Natural killer cell (primary cell): Measurements from ENCODE around the gene ZNF709. TPM values are rescaled to one million over a fixed set of nuclear protein-coding genes. Genes with fewer than 3 reads are reported as not detected.

Experiments
- ATAC-seq, 3 donors: fragments of 150-1000 bp in 2 of 3; fragments of 200-7000 bp in 1 of 3; cut with Tn5 transposase; 1 replicate in 1 of 3; 2 replicates in 2 of 3; pipeline ENCODE4 v1.10.0; 2021; ENCODE audit warnings: mild to moderate bottlenecking in 2 of 3, moderate library complexity in 2 of 3
- DNase-seq, 2 donors: peaks; one replicate each; pipeline versions ENCODE4 v3.0.0 to v3.0.0-alpha.2; 2013 to 2021; ENCODE audit warnings: mixed read lengths in 1 of 2
- H3K27ac ChIP-seq: one replicate; pipeline ENCODE4 v1.5.1; 2013; ENCODE audit warnings: mild to moderate bottlenecking, low read length
- H3K27me3 ChIP-seq: one replicate; pipeline ENCODE4 v1.6.1; 2013; ENCODE audit warnings: low read length; ENCODE audit not compliant: control insufficient read depth, insufficient read depth
- H3K36me3 ChIP-seq: one replicate; pipeline ENCODE4 v1.6.1; 2013; ENCODE audit warnings: low read length; ENCODE audit not compliant: control insufficient read depth, insufficient read depth
- H3K4me1 ChIP-seq: one replicate; pipeline ENCODE4 v1.6.1; 2013; ENCODE audit warnings: low read length; ENCODE audit not compliant: control insufficient read depth, insufficient read depth
- H3K4me3 ChIP-seq: one replicate; pipeline ENCODE4 v1.5.1; 2013; ENCODE audit warnings: low read length
- H3K9me3 ChIP-seq: one replicate; pipeline ENCODE4 v1.6.1; 2013; ENCODE audit warnings: low read length; ENCODE audit not compliant: control insufficient read depth, insufficient read depth
- H3K27ac Mint-ChIP-seq, 2 donors: one replicate each; pipeline ENCODE4 v1.8.0; 2022; ENCODE audit warnings: mild to moderate bottlenecking in 2 of 2, mixed read lengths in 2 of 2, moderate library complexity in 1 of 2
- H3K27me3 Mint-ChIP-seq, 2 donors: one replicate each; pipeline ENCODE4 v1.8.0; 2022; ENCODE audit warnings: low read depth in 2 of 2, mixed read lengths in 2 of 2
- H3K36me3 Mint-ChIP-seq: one replicate; pipeline ENCODE4 v1.8.0; 2022; ENCODE audit warnings: mixed read lengths
- H3K4me1 Mint-ChIP-seq, 2 donors: one replicate each; pipeline ENCODE4 v1.8.0; 2022; ENCODE audit warnings: mixed read lengths in 2 of 2
- H3K4me3 Mint-ChIP-seq: one replicate; pipeline ENCODE4 v1.8.0; 2022; ENCODE audit warnings: mild to moderate bottlenecking, moderate library complexity, mixed read lengths
- H3K9me3 Mint-ChIP-seq, 2 donors: one replicate each; pipeline ENCODE4 v1.8.0; 2022; ENCODE audit warnings: mixed read lengths in 2 of 2
- CTCF ChIP-seq: fragments of 200-600 bp; IDR thresholded peaks from one replicate; pipeline ENCODE4 v1.8.0; 2022; ENCODE audit warnings: antibody characterized with exemption
- WGBS: methylation state at CpG from one replicate; pipeline ENCODE4 v1.1.7; 2013; ENCODE audit warnings: missing lambda C conversion rate; ENCODE audit not compliant: insufficient coverage; 5-methylcytosine and 5-hydroxymethylcytosine counted together
- intact Hi-C: fragments of 100-400 bp; cut with micrococcal nuclease; formaldehyde crosslinking; loops from one replicate; pipeline ENCODE4 v1.14.2; 2022
- total RNA-seq, 4 donors: library from RNA; stranded (reverse); fragments of 120-200 nt in 1 of 4; gene quantifications; one replicate each; pipeline versions ENCODE4 v1.2.3 to v1.2.4, GENCODE V29; 2013 to 2022

Gene ZNF709
- total RNA-seq, 3 donors from 2014 or later (not counting 1 experiment from before 2014, with no cell fraction given) = 4.1 to 4.7 (median 4.1) TPM

GRCh38 chr19:12453495-12453894, 31.1 kb downstream of the ZNF709 start:
- ATAC-seq = no peak
- WGBS = 91% methylated on average over 6 of the region's 6 CpGs
- Histone ChIP-seq H3K27ac (no peak overlapping the region), H3K4me1 (no peaks in the 10 kb centered on the region), H3K4me3 (no peak overlapping the region), H3K27me3 (no peaks in the 10 kb centered on the region), H3K9me3 (peaks cover 25% of the 10 kb centered on the region), H3K36me3 (no peaks in the 10 kb centered on the region)
- no peak for TF ChIP-seq CTCF
- Mint-ChIP-seq H3K4me1 (no peaks in the 10 kb centered on the region), H3K36me3 (peaks cover 17% of the 10 kb centered on the region), H3K27ac (no peak overlapping the region), H3K9me3 (peaks cover 5 to 12% of the 10 kb centered on the region in 2 donors), H3K4me3 (no peak overlapping the region), H3K27me3 (no peaks in the 10 kb centered on the region)
- intact Hi-C loops = no loop called here
- no peak for DNase-seq

- Mint-ChIP-seq H3K36me3 (peaks cover 10% of the 10 kb centered on the region), H3K27ac (no peak overlapping the region)
Measured at GRCh38 chr19:12450844-12451243, 33.8 kb downstream of the ZNF709 start.

GRCh38 chr19:12448808-12449207, 35.8 kb downstream of the ZNF709 start:
- Histone ChIP-seq H3K36me3 (no peaks in the 10 kb centered on the region), H3K27ac (no peak overlapping the region), H3K4me3 (no peak overlapping the region), H3K4me1 (no peaks in the 10 kb centered on the region), H3K9me3 (peaks cover 20% of the 10 kb centered on the region), H3K27me3 (no peaks in the 10 kb centered on the region)
- Mint-ChIP-seq H3K9me3 (peaks cover 7 to 18% of the 10 kb centered on the region in 2 donors), H3K27me3 (no peaks in the 10 kb centered on the region), H3K27ac (no peak overlapping the region), H3K4me1 (no peaks in the 10 kb centered on the region), H3K4me3 (no peak overlapping the region), H3K36me3 (peaks cover 20% of the 10 kb centered on the region)
- intact Hi-C loops = no loop called here
- WGBS = 69% methylated on average over 2 of the region's 2 CpGs
- no peak for DNase-seq
- TF ChIP-seq CTCF = no peak
- no peak for ATAC-seq

More at GRCh38 chr19:12450844-12451243, 33.8 kb downstream of the ZNF709 start:
- H3K9me3 Mint-ChIP-seq = peaks cover 7 to 12% of the 10 kb centered on the region in 2 donors
- ATAC-seq (no peak), DNase-seq (no peak)
- TF ChIP-seq CTCF = no peak
- H3K4me1 Mint-ChIP-seq = no peaks in the 10 kb centered on the region
- no peaks in the 10 kb centered on the region for H3K27me3 ChIP-seq
- no peak overlapping the region for H3K4me3 Mint-ChIP-seq
- no peak overlapping the region for H3K27ac ChIP-seq
- no peak overlapping the region for H3K4me3 ChIP-seq
- H3K4me1 ChIP-seq = no peaks in the 10 kb centered on the region
- H3K36me3 ChIP-seq = no peaks in the 10 kb centered on the region
- intact Hi-C loops = no loop called here
- H3K9me3 ChIP-seq = peaks cover 25% of the 10 kb centered on the region
- WGBS = 84% methylated on average over 10 of the region's 10 CpGs
- no peaks in the 10 kb centered on the region for H3K27me3 Mint-ChIP-seq
